PC-9 (cell line): ENCODE results near the gene AP2B1. TPM values are rescaled to one million over a fixed set of nuclear protein-coding genes. Genes with fewer than 3 reads are reported as not detected.
A peak's percentile ranks its signal among the peaks of the same experiment; 100 is the strongest.

Experiments used
- BruUV-seq: library from RNA; stranded (reverse); fragments of 400-500 nt; replicated peaks from 2 replicates; lab custom pipeline; 2021; lab: Mats Ljungman, UMichigan
- CTCF ChIA-PET: fragments of 300-600 bp; sonication (Branson Sonifier 250); formaldehyde crosslinking; loops from one replicate; lab custom pipeline; 2022; ENCODE audit warnings: antibody characterized with exemption; lab: Charles Lee
- POLR2A ChIA-PET: fragments of 300-600 bp; sonication (Branson Sonifier 250); formaldehyde crosslinking; loops from one replicate; lab custom pipeline; 2022; ENCODE audit warnings: antibody characterized with exemption; ENCODE audit not compliant: unreplicated experiment; lab: Charles Lee
- DNase-seq, 2 experiments: peaks; one replicate each; pipeline versions ENCODE4 v3.0.0 to v3.0.0-alpha.2; 2015 to 2022; ENCODE audit warnings: mixed read lengths in 1 of 2
- H2AFZ ChIP-seq: fragments of 200-600 bp; sonication (generic); 2 replicates; pipeline ENCODE4 v1.8.1; 2017; ENCODE audit warnings: antibody characterized with exemption
- H3F3A ChIP-seq: fragments of 200-600 bp; sonication (generic); 2 replicates; pipeline ENCODE4 v1.8.1; 2017; ENCODE audit warnings: antibody characterized with exemption, mild to moderate bottlenecking, low read depth; ENCODE audit not compliant: insufficient read depth
- H3K27ac ChIP-seq: fragments of 200-600 bp; sonication (generic); 2 replicates; pipeline ENCODE4 v1.6.1; 2016; ENCODE audit warnings: mixed run types
- H3K27me3 ChIP-seq: fragments of 200-600 bp; sonication (generic); 2 replicates; pipeline ENCODE4 v1.6.1; 2016; ENCODE audit warnings: low read depth, mixed run types; ENCODE audit not compliant: insufficient read depth
- H3K36me3 ChIP-seq: fragments of 200-600 bp; sonication (generic); 2 replicates; pipeline ENCODE4 v1.6.1; 2016; ENCODE audit warnings: low read depth, mixed run types
- H3K4me1 ChIP-seq: fragments of 200-600 bp; sonication (generic); replicated peaks from 2 replicates; pipeline ENCODE4 v1.6.1; 2016; ENCODE audit warnings: mixed run types; ENCODE audit not compliant: insufficient read depth
- H3K4me2 ChIP-seq: fragments of 200-600 bp; sonication (generic); 2 replicates; pipeline ENCODE4 v1.6.1; 2017; ENCODE audit warnings: mixed run types
- H3K4me3 ChIP-seq: fragments of 200-600 bp; sonication (generic); 2 replicates; pipeline ENCODE4 v1.6.1; 2016; ENCODE audit warnings: mixed run types
- H3K79me2 ChIP-seq: fragments of 200-600 bp; sonication (generic); 2 replicates; pipeline ENCODE4 v1.6.1; 2017; ENCODE audit warnings: low read depth, mixed run types
- H3K9me2 ChIP-seq: fragments of 200-600 bp; sonication (generic); 2 replicates; pipeline ENCODE4 v1.8.1; 2017; ENCODE audit warnings: mild to moderate bottlenecking; ENCODE audit not compliant: insufficient read depth
- H3K9me3 ChIP-seq: fragments of 200-600 bp; sonication (generic); 2 replicates; pipeline ENCODE4 v1.8.1; 2016; ENCODE audit warnings: low read depth; ENCODE audit not compliant: insufficient read depth
- H4K20me1 ChIP-seq: fragments of 200-600 bp; sonication (generic); 2 replicates; pipeline ENCODE4 v1.8.1; 2017; ENCODE audit not compliant: insufficient read depth
- CTCF ChIP-seq: fragments of 200-600 bp; sonication (generic); conservative IDR thresholded peaks from 2 replicates; pipeline ENCODE4 v1.6.1; 2017; ENCODE audit warnings: mixed run types, antibody characterized with exemption, mild to moderate bottlenecking, moderate library complexity
- EZH2 ChIP-seq: fragments of 200-600 bp; sonication (generic); IDR thresholded peaks from 2 replicates; pipeline ENCODE4 v1.8.0; 2017; ENCODE audit warnings: antibody characterized with exemption, low read depth
- intact Hi-C: fragments of 100-400 bp; cut with micrococcal nuclease; formaldehyde crosslinking; loops from one replicate; pipeline ENCODE4 v1.10.0; 2022; ENCODE audit not compliant: unreplicated experiment
- total RNA-seq: library from RNA; stranded (reverse); gene quantifications from 2 replicates; pipeline ENCODE4 v1.2.3, GENCODE V29; 2021

Gene AP2B1
- total RNA-seq, 1 experiment from 2014 or later = 186 TPM

DNA sequence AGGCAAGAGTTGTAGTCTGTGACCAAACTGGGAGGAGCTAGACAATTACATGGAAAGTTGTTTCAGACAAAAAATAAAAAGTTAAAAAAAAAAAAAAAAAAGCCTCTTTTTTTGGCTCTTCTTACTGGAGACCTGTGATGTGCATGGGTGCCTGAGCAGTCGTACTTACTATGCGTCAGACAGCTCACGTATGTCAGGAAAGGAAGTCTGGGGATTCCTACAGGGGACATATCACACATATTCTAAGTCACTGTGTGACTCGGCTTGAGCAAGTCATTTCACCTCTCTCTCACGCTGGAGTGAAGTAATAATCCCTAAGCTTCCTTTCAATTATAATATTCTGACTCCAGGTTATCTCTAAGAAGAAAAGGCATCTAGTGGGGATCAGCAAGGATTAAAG lies 32.5 kb upstream of the AP2B1 start:
- H3K9me2 ChIP-seq = no peaks in the 10 kb centered on the region
- no peaks in the 10 kb centered on the region for H3F3A ChIP-seq
- no peak overlapping the region for H3K4me2 ChIP-seq
- H3K36me3 ChIP-seq = no peaks in the 10 kb centered on the region
- POLR2A ChIA-PET = interaction anchor here (0.6 kb wide), 1 partner anchor 435 kb away, joined by 5 read pairs; the partner anchor contains the start of gene RAD51D
- DNase-seq = no peak
- H3K27me3 ChIP-seq = peaks cover 37% of the 10 kb centered on the region
- BruUV-seq = no TSS peak
- H3K9me3 ChIP-seq = no peaks in the 10 kb centered on the region
- no peaks in the 10 kb centered on the region for H3K4me1 ChIP-seq
- no peak overlapping the region for H3K27ac ChIP-seq
- no peak overlapping the region for H2AFZ ChIP-seq
- TF ChIP-seq CTCF (no peak), EZH2 (no peak)
- no peaks in the 10 kb centered on the region for H4K20me1 ChIP-seq
- intact Hi-C loops = loop anchor here (5.0 kb wide), 1 partner anchor 193 kb away; no protein-coding TSS in a partner anchor
- CTCF ChIA-PET = no interaction called here
- no peak overlapping the region for H3K4me3 ChIP-seq
- no peaks in the 10 kb centered on the region for H3K79me2 ChIP-seq

GRCh38 chr17:35555691-35556090 lies 31.4 kb upstream of the AP2B1 start:
- no peak for DNase-seq
- no peak overlapping the region for H3K27ac ChIP-seq
- H3K9me3 ChIP-seq = no peaks in the 10 kb centered on the region
- ChIA-PET POLR2A (interaction anchor here (0.6 to 0.7 kb wide), 3 partner anchors 10 to 527 kb away, joined by 3 to 8 read pairs (median 5); no protein-coding TSS in a partner anchor), CTCF (interaction anchor here (0.5 to 0.6 kb wide), 2 partner anchors 176 to 515 kb away, joined by 4 to 6 read pairs; no protein-coding TSS in a partner anchor)
- H3K4me2 ChIP-seq = no peak overlapping the region
- peaks cover 37% of the 10 kb centered on the region for H3K27me3 ChIP-seq
- no peaks in the 10 kb centered on the region for H4K20me1 ChIP-seq
- BruUV-seq = no TSS peak
- no peaks in the 10 kb centered on the region for H3K36me3 ChIP-seq
- no peaks in the 10 kb centered on the region for H3F3A ChIP-seq
- no peaks in the 10 kb centered on the region for H3K4me1 ChIP-seq
- intact Hi-C loops = loop anchor here (5.0 kb wide), 1 partner anchor 192 kb away; no protein-coding TSS in a partner anchor
- H3K79me2 ChIP-seq = no peaks in the 10 kb centered on the region
- TF ChIP-seq CTCF = peak; percentile 31
- TF ChIP-seq EZH2 = no peak
- no peak overlapping the region for H2AFZ ChIP-seq
- H3K4me3 ChIP-seq = no peak overlapping the region
- no peaks in the 10 kb centered on the region for H3K9me2 ChIP-seq

DNA sequence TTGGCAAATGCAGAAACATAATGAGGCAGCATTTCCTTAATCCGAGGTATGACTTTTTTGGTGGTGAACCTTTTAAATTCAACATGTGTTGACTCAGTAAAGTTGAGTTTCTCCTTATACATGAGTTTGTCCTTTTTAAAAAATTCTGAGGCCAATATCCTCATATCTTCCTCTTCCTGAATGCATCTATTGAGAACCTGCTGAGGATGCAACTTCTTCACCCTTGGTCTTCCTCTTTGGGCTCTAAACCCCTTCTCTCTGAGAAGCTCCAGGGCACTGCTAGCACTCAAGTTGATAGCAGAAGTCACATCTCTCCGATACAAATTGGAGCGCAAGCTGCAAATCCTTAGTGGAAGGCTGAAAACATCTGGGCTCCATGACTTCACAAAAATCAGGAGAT lies 29.8 kb upstream of the AP2B1 start:
- Histone ChIP-seq H3K79me2 (no peaks in the 10 kb centered on the region), H3K4me3 (no peak overlapping the region), H3K27ac (no peak overlapping the region), H3K36me3 (no peaks in the 10 kb centered on the region), H3K4me1 (no peaks in the 10 kb centered on the region), H4K20me1 (no peaks in the 10 kb centered on the region), H3F3A (no peaks in the 10 kb centered on the region), H3K4me2 (no peak overlapping the region), H3K9me3 (no peaks in the 10 kb centered on the region), H3K9me2 (no peaks in the 10 kb centered on the region), H3K27me3 (peaks cover 34% of the 10 kb centered on the region), H2AFZ (no peak overlapping the region)
- BruUV-seq = no TSS peak
- DNase-seq = no peak
- intact Hi-C loops = loop anchor here (5.0 kb wide), 1 partner anchor 190 kb away; no protein-coding TSS in a partner anchor
- TF ChIP-seq EZH2 (no peak), CTCF (no peak)
- CTCF ChIA-PET = no interaction called here
- POLR2A ChIA-PET = no interaction called here
